Measurements from ENCODE around the gene RAB3A. TPM values are rescaled to one million over a fixed set of nuclear protein-coding genes. Genes with fewer than 3 reads are reported as not detected.

RAB3A gene
- total RNA-seq, 1 experiment from 2014 or later: 1.0 TPM

DNA sequence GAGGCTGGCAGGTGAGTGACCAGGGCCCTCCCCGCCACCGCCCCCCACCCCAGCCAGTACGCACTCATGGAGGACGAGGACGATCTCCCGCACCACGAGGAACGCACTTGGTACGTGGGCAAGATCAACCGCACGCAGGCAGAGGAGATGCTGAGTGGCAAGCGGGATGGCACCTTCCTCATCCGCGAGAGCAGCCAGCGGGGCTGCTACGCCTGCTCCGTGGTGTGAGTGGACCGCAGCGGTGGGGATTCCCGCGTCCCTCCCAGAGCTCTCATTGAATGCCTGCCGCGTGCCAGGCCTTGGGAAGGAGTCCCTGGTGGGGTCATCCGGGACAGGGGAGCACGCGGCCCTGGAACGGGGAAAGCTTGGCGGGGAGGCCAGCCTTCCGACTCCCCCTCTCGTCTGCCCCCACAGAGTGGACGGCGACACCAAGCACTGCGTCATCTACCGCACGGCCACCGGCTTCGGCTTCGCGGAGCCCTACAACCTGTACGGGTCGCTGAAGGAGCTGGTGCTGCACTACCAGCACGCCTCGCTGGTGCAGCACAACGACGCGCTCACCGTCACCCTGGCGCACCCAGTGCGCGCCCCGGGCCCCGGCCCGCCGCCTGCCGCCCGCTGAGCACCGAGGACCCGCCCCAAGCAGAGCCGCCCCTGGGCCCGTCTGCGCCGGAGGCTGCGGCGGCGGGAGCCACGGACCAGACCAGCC, 35.0 kb downstream of the RAB3A start:
- Histone ChIP-seq H3K27ac (ENCODE audit: low read length) (no peak overlapping the region), H3K4me1 (ENCODE audit: control insufficient read depth, insufficient read depth, low read length) (peaks cover 3% of the 10 kb centered on the region; the same call in 1 of the 2 replicates), H3K27me3 (ENCODE audit: control insufficient read depth, insufficient read depth, low read length) (no peaks in the 10 kb centered on the region), H3K9me3 (ENCODE audit: control insufficient read depth, insufficient read depth, low read depth, low read length) (no peaks in the 10 kb centered on the region), H3K36me3 (ENCODE audit: control insufficient read depth, insufficient read depth, low read length) (no peaks in the 10 kb centered on the region; the same call in 1 of the 2 replicates), H3K4me3 (ENCODE audit: low read depth in 2 of 2, low read length in 2 of 2) (no peak overlapping the region)
- in situ Hi-C loops (cut with HindIII; ENCODE audit: low pct_unique_long_range_greater_than_20kb, low sequenced_read_pairs) (no loop called here), intact Hi-C loops (cut with micrococcal nuclease; ENCODE audit: unreplicated experiment) (loop anchor here (10.0 kb wide), 1 partner anchor 54 kb away; no protein-coding TSS in a partner anchor)
- no TSS peak for BruUV-seq (replicated peaks)
- ChIA-PET CTCF (no interaction called here), POLR2A (no interaction called here)
- no peak for DNase-seq (ENCODE audit: low read depth, low spot score)
- TF ChIP-seq, protein P1, sequence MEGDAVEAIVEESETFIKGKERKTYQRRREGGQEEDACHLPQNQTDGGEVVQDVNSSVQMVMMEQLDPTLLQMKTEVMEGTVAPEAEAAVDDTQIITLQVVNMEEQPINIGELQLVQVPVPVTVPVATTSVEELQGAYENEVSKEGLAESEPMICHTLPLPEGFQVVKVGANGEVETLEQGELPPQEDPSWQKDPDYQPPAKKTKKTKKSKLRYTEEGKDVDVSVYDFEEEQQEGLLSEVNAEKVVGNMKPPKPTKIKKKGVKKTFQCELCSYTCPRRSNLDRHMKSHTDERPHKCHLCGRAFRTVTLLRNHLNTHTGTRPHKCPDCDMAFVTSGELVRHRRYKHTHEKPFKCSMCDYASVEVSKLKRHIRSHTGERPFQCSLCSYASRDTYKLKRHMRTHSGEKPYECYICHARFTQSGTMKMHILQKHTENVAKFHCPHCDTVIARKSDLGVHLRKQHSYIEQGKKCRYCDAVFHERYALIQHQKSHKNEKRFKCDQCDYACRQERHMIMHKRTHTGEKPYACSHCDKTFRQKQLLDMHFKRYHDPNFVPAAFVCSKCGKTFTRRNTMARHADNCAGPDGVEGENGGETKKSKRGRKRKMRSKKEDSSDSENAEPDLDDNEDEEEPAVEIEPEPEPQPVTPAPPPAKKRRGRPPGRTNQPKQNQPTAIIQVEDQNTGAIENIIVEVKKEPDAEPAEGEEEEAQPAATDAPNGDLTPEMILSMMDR (IDR thresholded peaks at IDR 0.05): no peak
- TF ChIP-seq, protein P2, sequence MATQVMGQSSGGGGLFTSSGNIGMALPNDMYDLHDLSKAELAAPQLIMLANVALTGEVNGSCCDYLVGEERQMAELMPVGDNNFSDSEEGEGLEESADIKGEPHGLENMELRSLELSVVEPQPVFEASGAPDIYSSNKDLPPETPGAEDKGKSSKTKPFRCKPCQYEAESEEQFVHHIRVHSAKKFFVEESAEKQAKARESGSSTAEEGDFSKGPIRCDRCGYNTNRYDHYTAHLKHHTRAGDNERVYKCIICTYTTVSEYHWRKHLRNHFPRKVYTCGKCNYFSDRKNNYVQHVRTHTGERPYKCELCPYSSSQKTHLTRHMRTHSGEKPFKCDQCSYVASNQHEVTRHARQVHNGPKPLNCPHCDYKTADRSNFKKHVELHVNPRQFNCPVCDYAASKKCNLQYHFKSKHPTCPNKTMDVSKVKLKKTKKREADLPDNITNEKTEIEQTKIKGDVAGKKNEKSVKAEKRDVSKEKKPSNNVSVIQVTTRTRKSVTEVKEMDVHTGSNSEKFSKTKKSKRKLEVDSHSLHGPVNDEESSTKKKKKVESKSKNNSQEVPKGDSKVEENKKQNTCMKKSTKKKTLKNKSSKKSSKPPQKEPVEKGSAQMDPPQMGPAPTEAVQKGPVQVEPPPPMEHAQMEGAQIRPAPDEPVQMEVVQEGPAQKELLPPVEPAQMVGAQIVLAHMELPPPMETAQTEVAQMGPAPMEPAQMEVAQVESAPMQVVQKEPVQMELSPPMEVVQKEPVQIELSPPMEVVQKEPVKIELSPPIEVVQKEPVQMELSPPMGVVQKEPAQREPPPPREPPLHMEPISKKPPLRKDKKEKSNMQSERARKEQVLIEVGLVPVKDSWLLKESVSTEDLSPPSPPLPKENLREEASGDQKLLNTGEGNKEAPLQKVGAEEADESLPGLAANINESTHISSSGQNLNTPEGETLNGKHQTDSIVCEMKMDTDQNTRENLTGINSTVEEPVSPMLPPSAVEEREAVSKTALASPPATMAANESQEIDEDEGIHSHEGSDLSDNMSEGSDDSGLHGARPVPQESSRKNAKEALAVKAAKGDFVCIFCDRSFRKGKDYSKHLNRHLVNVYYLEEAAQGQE (IDR thresholded peaks at IDR 0.05; ENCODE audit: insufficient read depth in 1 of 2, low read depth in 2 of 2, low read length in 1 of 2): no peak
- TF ChIP-seq SIN3A (IDR thresholded peaks at IDR 0.05; ENCODE audit: borderline replicate concordance, insufficient read depth, low read depth, low read length): no peak
- no peak for TF ChIP-seq TCF7L2 (IDR thresholded peaks at IDR 0.05; ENCODE audit: low read depth, low read length)
- no peak for TF ChIP-seq POLR2AphosphoS5 (IDR thresholded peaks at IDR 0.05; ENCODE audit: low read depth, low read length)
- no peak for ATAC-seq

DNA sequence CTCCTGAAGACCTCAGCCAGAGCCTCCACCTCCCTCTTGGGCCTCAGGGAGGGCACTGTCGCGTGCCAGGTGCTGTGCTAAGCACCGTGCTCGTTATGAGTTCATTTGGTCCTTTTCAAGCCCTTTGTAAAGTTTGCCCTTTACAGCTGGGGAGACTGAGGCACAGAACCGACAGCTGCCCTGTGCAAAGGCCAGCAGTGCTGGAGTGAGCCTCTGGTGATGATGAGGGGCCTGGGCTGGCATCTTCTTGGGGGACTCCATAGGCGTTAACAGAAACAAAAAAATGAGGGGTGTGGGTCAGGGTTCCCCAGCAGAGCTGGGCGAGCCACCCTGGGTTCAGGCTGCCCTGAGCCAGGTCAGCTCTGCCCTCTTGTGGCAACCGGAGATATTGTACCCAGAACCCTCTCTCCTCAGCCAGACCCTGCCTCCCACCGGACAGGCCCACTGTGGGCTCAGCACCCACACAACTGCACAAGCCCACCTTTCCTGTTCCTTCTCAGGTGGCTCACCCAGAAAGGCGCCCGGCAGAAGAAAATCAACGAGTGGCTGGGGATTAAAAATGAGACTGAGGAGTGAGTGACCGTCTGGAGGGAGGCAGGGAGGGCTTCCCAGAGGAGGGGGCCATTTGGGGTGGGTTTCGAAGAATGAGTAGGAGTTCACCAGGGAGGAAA, 35.7 kb downstream of the RAB3A start:
- CTCF ChIA-PET: interaction anchor here (0.8 to 1.1 kb wide), 2 partner anchors 55 to 57 kb away, joined by 3 read pairs; no protein-coding TSS in a partner anchor
- no peaks in the 10 kb centered on the region for H3K9me3 ChIP-seq (ENCODE audit: control insufficient read depth, insufficient read depth, low read depth, low read length)
- no peak overlapping the region for H3K4me3 ChIP-seq (ENCODE audit: low read depth in 2 of 2, low read length in 2 of 2)
- peak; percentile 85 for ATAC-seq
- H3K27me3 ChIP-seq (ENCODE audit: control insufficient read depth, insufficient read depth, low read length): no peaks in the 10 kb centered on the region
- BruUV-seq (replicated peaks): no TSS peak
- intact Hi-C loops (cut with micrococcal nuclease; ENCODE audit: unreplicated experiment): loop anchor here (10.0 kb wide), 1 partner anchor 53 kb away; no protein-coding TSS in a partner anchor
- H3K4me1 ChIP-seq (ENCODE audit: control insufficient read depth, insufficient read depth, low read length): no peaks in the 10 kb centered on the region; the same call in 1 of the 2 replicates
- TF ChIP-seq, protein P1 (IDR thresholded peaks at IDR 0.05): peak; percentile 83
- TF ChIP-seq SIN3A (IDR thresholded peaks at IDR 0.05; ENCODE audit: borderline replicate concordance, insufficient read depth, low read depth, low read length): no peak
- DNase-seq (ENCODE audit: low read depth, low spot score): no peak
- POLR2A ChIA-PET: no interaction called here
- no peaks in the 10 kb centered on the region; the same call in 1 of the 2 replicates for H3K36me3 ChIP-seq (ENCODE audit: control insufficient read depth, insufficient read depth, low read length)
- in situ Hi-C loops (cut with HindIII; ENCODE audit: low pct_unique_long_range_greater_than_20kb, low sequenced_read_pairs): no loop called here
- no peak overlapping the region for H3K27ac ChIP-seq (ENCODE audit: low read length)

Data from Panc1 (cell line).